WTC11 (cell line): Measurements from ENCODE around the gene TIPARP. TPM values are rescaled to one million over a fixed set of nuclear protein-coding genes. Genes with fewer than 3 reads are reported as not detected.

Experiments used
- ATAC-seq: fragments of 200-7000 bp; cut with Tn5 transposase; 2 replicates; pipeline ENCODE4 v1.10.0; 2021; ENCODE audit warnings: mild to moderate bottlenecking, moderate library complexity
- CTCF ChIA-PET: fragments of 300-600 bp; sonication (Branson Sonifier 250); formaldehyde crosslinking; loops from one replicate; lab custom pipeline; 2021; ENCODE audit warnings: antibody characterized with exemption; lab: Charles Lee
- POLR2A ChIA-PET: fragments of 350-600 bp; sonication (Branson Sonifier 250); formaldehyde crosslinking; loops from one replicate; lab custom pipeline; 2021; ENCODE audit warnings: antibody characterized with exemption; lab: Charles Lee
- DNase-seq: peaks from one replicate; pipeline ENCODE4 v3.0.0; 2021; ENCODE audit warnings: low spot score
- H3K27ac Mint-ChIP-seq: 2 replicates; pipeline ENCODE4 v1.8.0; 2021; ENCODE audit warnings: mixed read lengths
- H3K27me3 Mint-ChIP-seq: 2 replicates; pipeline ENCODE4 v1.8.0; 2021; ENCODE audit warnings: low read depth, mild to moderate bottlenecking, moderate library complexity, mixed read lengths
- H3K36me3 Mint-ChIP-seq: 2 replicates; pipeline ENCODE4 v1.8.0; 2021; ENCODE audit warnings: mixed read lengths
- H3K4me1 Mint-ChIP-seq: 2 replicates; pipeline ENCODE4 v1.8.0; 2022; ENCODE audit warnings: mixed read lengths
- H3K4me3 Mint-ChIP-seq: 2 replicates; pipeline ENCODE4 v1.8.0; 2021; ENCODE audit warnings: mild to moderate bottlenecking, moderate library complexity, mixed read lengths
- H3K9me3 Mint-ChIP-seq: 2 replicates; pipeline ENCODE4 v1.8.0; 2021; ENCODE audit warnings: mixed read lengths
- AR ChIP-seq: fragments of 250-450 bp; sonication (Bioruptor Pico); IDR thresholded peaks from 2 replicates; pipeline ENCODE4 v1.9.0; 2021; ENCODE audit warnings: mild to moderate bottlenecking
- ATF6 ChIP-seq: sonication (generic); formaldehyde crosslinking; IDR thresholded peaks from 2 replicates; pipeline ENCODE4 v1.8.1; 2023; ENCODE audit warnings: mild to moderate bottlenecking, missing genetic modification reagents
- CREB1 ChIP-seq: sonication (generic); formaldehyde crosslinking; IDR thresholded peaks from 2 replicates; pipeline ENCODE4 v1.8.0; 2023; ENCODE audit warnings: mild to moderate bottlenecking, missing genetic modification reagents
- ESRRA ChIP-seq: sonication (generic); formaldehyde crosslinking; IDR thresholded peaks from 2 replicates; pipeline ENCODE4 v1.8.1; 2022; ENCODE audit warnings: mild to moderate bottlenecking, missing genetic modification reagents, borderline replicate concordance
- ETV6 ChIP-seq: sonication (generic); formaldehyde crosslinking; IDR thresholded peaks from 2 replicates; pipeline ENCODE4 v1.8.1; 2022; ENCODE audit warnings: mild to moderate bottlenecking, missing genetic modification reagents
- MXD4 ChIP-seq: fragments of 250-450 bp; sonication (Bioruptor Pico); IDR thresholded peaks from 2 replicates; pipeline ENCODE4 v1.8.0; 2021; ENCODE audit warnings: mild to moderate bottlenecking, moderate library complexity, borderline replicate concordance
- NR1H2 ChIP-seq: sonication (generic); formaldehyde crosslinking; IDR thresholded peaks from 2 replicates; pipeline ENCODE4 v1.9.0; 2021; ENCODE audit warnings: mild to moderate bottlenecking, moderate library complexity, missing genetic modification reagents
- NR2C2 ChIP-seq: sonication (generic); formaldehyde crosslinking; IDR thresholded peaks from 2 replicates; pipeline ENCODE4 v1.8.0; 2022; ENCODE audit warnings: mild to moderate bottlenecking, missing genetic modification reagents
- OVOL2 ChIP-seq: fragments of 250-450 bp; sonication (Bioruptor Pico); IDR thresholded peaks from 2 replicates; pipeline ENCODE4 v1.9.0; 2021; ENCODE audit warnings: mild to moderate bottlenecking, borderline replicate concordance
- RORB ChIP-seq: fragments of 250-450 bp; sonication (Bioruptor Pico); IDR thresholded peaks from 2 replicates; pipeline ENCODE4 v1.9.0; 2021; ENCODE audit warnings: mild to moderate bottlenecking
- SMAD4 ChIP-seq: sonication (generic); formaldehyde crosslinking; IDR thresholded peaks from 2 replicates; pipeline ENCODE4 v1.8.0; 2022; ENCODE audit warnings: mild to moderate bottlenecking, missing genetic modification reagents
- USF1 ChIP-seq: sonication (generic); formaldehyde crosslinking; IDR thresholded peaks from 2 replicates; pipeline ENCODE4 v1.8.0; 2022; ENCODE audit warnings: mild to moderate bottlenecking, missing genetic modification reagents
- ZBTB21 ChIP-seq: sonication (generic); formaldehyde crosslinking; IDR thresholded peaks from 2 replicates; pipeline ENCODE4 v1.8.1; 2023; ENCODE audit warnings: mild to moderate bottlenecking, missing genetic modification reagents, borderline replicate concordance
- ZBTB43 ChIP-seq: sonication (generic); formaldehyde crosslinking; IDR thresholded peaks from 2 replicates; pipeline ENCODE4 v1.8.1; 2023; ENCODE audit warnings: mild to moderate bottlenecking, missing genetic modification reagents
- ZNF281 ChIP-seq: sonication (generic); formaldehyde crosslinking; IDR thresholded peaks from 2 replicates; pipeline ENCODE4 v1.8.0; 2023; ENCODE audit warnings: mild to moderate bottlenecking, missing genetic modification reagents
- ZSCAN18 ChIP-seq: fragments of 250-450 bp; sonication (Bioruptor Pico); IDR thresholded peaks from 2 replicates; pipeline ENCODE4 v2.1.2; 2022; ENCODE audit warnings: mild to moderate bottlenecking, moderate library complexity
- total RNA-seq: library from RNA; stranded (reverse); gene quantifications from 3 replicates; pipeline ENCODE4 v1.2.3, GENCODE V29; 2021

Gene TIPARP
- total RNA-seq, 1 experiment from 2014 or later = 5.6 TPM

GRCh38 chr3:156628836-156629618 lies 45.4 kb upstream of the TIPARP start (continued):
- no peak for TF ChIP-seq ATF6 (CRISPR knock-in tag)
- TF ChIP-seq NR2C2 (CRISPR knock-in tag) = no peak
- no peak for TF ChIP-seq CREB1
- no peak for TF ChIP-seq NR1H2 (CRISPR knock-in tag)
- TF ChIP-seq USF1 = no peak
- TF ChIP-seq OVOL2 (CRISPR knock-in tag) = no peak
- TF ChIP-seq ETV6 (CRISPR knock-in tag) = no peak

GRCh38 chr3:156630081-156630772 lies 44.2 kb upstream of the TIPARP start:
- ChIA-PET POLR2A (no interaction called here), CTCF (interaction anchor here (1.0 to 1.4 kb wide), 2 partner anchors 43 to 45 kb away, joined by 3 to 4 read pairs; no protein-coding TSS in a partner anchor)
- peak; percentile 85 for ATAC-seq
- Mint-ChIP-seq H3K27me3 (no peaks in the 10 kb centered on the region), H3K4me3 (no peak overlapping the region), H3K36me3 (no peaks in the 10 kb centered on the region), H3K4me1 (peaks cover 32% of the 10 kb centered on the region), H3K9me3 (no peaks in the 10 kb centered on the region), H3K27ac (no peak overlapping the region)
- no peak for TF ChIP-seq ZNF281 (CRISPR knock-in tag)
- TF ChIP-seq ESRRA (CRISPR knock-in tag) = no peak
- TF ChIP-seq ZBTB21 (CRISPR knock-in tag) = no peak
- TF ChIP-seq RORB = no peak
- TF ChIP-seq ZBTB43 = no peak
- TF ChIP-seq SMAD4 = no peak
- no peak for TF ChIP-seq MXD4 (CRISPR knock-in tag)
- TF ChIP-seq AR (CRISPR knock-in tag) = no peak
- no peak for TF ChIP-seq ZSCAN18 (CRISPR knock-in tag)
- DNase-seq = no peak
